Pons (tissue), 1 donor: ENCODE measurements around the gene STK39.

Experiments used
- DNase-seq: peaks from one replicate; pipeline ENCODE4 v3.0.0-alpha.2; 2016; ENCODE audit warnings: low spot score

Gene STK39

GRCh38 chr2:167916756-167917155 is 330.6 kb downstream of the STK39 start:
- no peak for DNase-seq

- no peak for DNase-seq
Observed at GRCh38 chr2:167914969-167915368, 332.4 kb downstream of the STK39 start.

GRCh38 chr2:167908786-167909185 is 338.6 kb downstream of the STK39 start:
- no peak for DNase-seq

- DNase-seq, result no peak
Observed at GRCh38 chr2:167905668-167906067, 341.7 kb downstream of the STK39 start.
